ENCODE results near the gene ORC6. TPM values are rescaled to one million over a fixed set of nuclear protein-coding genes. Genes with fewer than 3 reads are reported as not detected.

ORC6 gene
- total RNA-seq, 1 experiment from 2014 or later: 95.0 TPM

GRCh38 chr16:46658925-46659324 lies 30.5 kb upstream of the ORC6 start:
- peaks cover 21 to 49% (median 40%) of the 10 kb centered on the region in 3 experiments for H3K36me3 Mint-ChIP-seq (ENCODE audit: insufficient read depth in 1 of 3, low read depth in 3 of 3)
- Histone ChIP-seq H3K14ac (ENCODE audit: insufficient read depth, low read length) (no peak overlapping the region), H2AFZ (ENCODE audit: low read length) (no peak overlapping the region), H3K4me1 (ENCODE audit: insufficient read depth, low read length) (no peaks in the 10 kb centered on the region), H3K23ac (ENCODE audit: insufficient read length, low read depth, low read length) (no peak overlapping the region), H4K5ac (ENCODE audit: insufficient read length, low read depth, low read length) (no peak overlapping the region), H3K27ac (ENCODE audit: insufficient read length, low read depth, low read length) (no peak overlapping the region), H2AK5ac (ENCODE audit: insufficient read length, low read length) (no peak overlapping the region), H2BK5ac (ENCODE audit: insufficient read length, low read length) (no peak overlapping the region), H3T11ph (ENCODE audit: low read length) (no peak overlapping the region), H4K8ac (replicated peaks; ENCODE audit: insufficient read length, low read depth, low read length) (no peak overlapping the region), H3K18ac (ENCODE audit: insufficient read length, low read depth, low read length) (no peak overlapping the region), H3K4ac (ENCODE audit: low read depth, low read length) (no peak overlapping the region), H2BK120ac (ENCODE audit: low read depth, low read length, poor library complexity, severe bottlenecking) (no peak overlapping the region), H2BK12ac (ENCODE audit: insufficient read length, low read depth, low read length) (no peak overlapping the region), H2BK20ac (ENCODE audit: low read depth, low read length, poor library complexity, severe bottlenecking) (no peak overlapping the region), H3K27me3 (ENCODE audit: insufficient read depth, low read length) (no peaks in the 10 kb centered on the region), H3K79me2 (ENCODE audit: insufficient read depth, low read length) (no peaks in the 10 kb centered on the region), H3K9ac (ENCODE audit: extremely low read depth, insufficient read length, low read length) (no peak overlapping the region), H2BK15ac (ENCODE audit: low read depth, low read length) (no peak overlapping the region), H4K91ac (ENCODE audit: insufficient read length, low read depth, low read length) (no peak overlapping the region), H4K20me1 (ENCODE audit: control insufficient read depth, insufficient read depth, insufficient read length) (no peaks in the 10 kb centered on the region), H3K23me2 (ENCODE audit: insufficient read length, low read depth, low read length, poor library complexity, severe bottlenecking) (no peaks in the 10 kb centered on the region), H3K79me1 (ENCODE audit: insufficient read depth, low read depth, low read length, poor library complexity, severe bottlenecking) (no peaks in the 10 kb centered on the region), H3K4me2 (ENCODE audit: insufficient read depth, insufficient read length, low read length) (no peak overlapping the region), H3K56ac (ENCODE audit: insufficient read length, low read depth, low read length) (no peak overlapping the region), H3K9me3 (ENCODE audit: control insufficient read depth, low read depth, low read length) (no peaks in the 10 kb centered on the region)
- no peak for TF ChIP-seq CTCF (conservative IDR thresholded peaks at IDR 0.05)
- H3K4me1 Mint-ChIP-seq: no peaks in the 10 kb centered on the region
- 0 out of 5 replicates have a peak, but pooled peaks cover 0 to 3% of the 10 kb centered on the region in 2 experiments for H3K9me3 Mint-ChIP-seq
- H3K27ac Mint-ChIP-seq: no peak overlapping the region
- no CpG with 5 or more reads among the region's 1 CpG for WGBS (ENCODE audit: extremely low coverage, insufficient read length, low lambda C conversion rate)
- no peak for DNase-seq
- H3K27me3 Mint-ChIP-seq (ENCODE audit: low read depth): no peaks in the 10 kb centered on the region
- H3K4me3 Mint-ChIP-seq: no peak overlapping the region

All from H9 (cell line).